Left colon (tissue), 2 donors: Measurements from ENCODE around the gene SLC5A10. TPM values are rescaled to one million over a fixed set of nuclear protein-coding genes. Genes with fewer than 3 reads are reported as not detected.
"Not testable (repeated sequence)": the region's sequence is repeated elsewhere in the genome, so short reads cannot be mapped to it uniquely, and the experiment has no call there.

Experiments used
- ATAC-seq: fragments of 200-7000 bp; cut with Tn5 transposase; one replicate; pipeline ENCODE4 v1.9.1; 2020; ENCODE audit warnings: mild to moderate bottlenecking, moderate library complexity
- DNase-seq, 2 donors: peaks; one replicate each; pipeline ENCODE4 v3.0.0-alpha.2; 2020
- intact Hi-C, 2 donors: fragments of 100-400 bp; cut with DNase I in 1 of 2; cut with micrococcal nuclease in 1 of 2; formaldehyde crosslinking; loops; one replicate each; pipeline versions ENCODE4 v1.11.2 to v1.14.0; 2022; cut with DNase I, micrococcal nuclease
- total RNA-seq, 2 donors: library from RNA; stranded (reverse); fragmentation: NEBNext Ultra II Directional; extraction: Animal tissue kit (Norgen Biotek cat#: 25700); gene quantifications; one replicate each; pipeline ENCODE4 v1.2.1, GENCODE V29; 2021
- donor health status: DM: no; HTN: no; CAD: no.
- donor health status: DM: yes; HTN: yes; CAD: no.

The SLC5A10 gene
- total RNA-seq, 2 donors from 2014 or later, result 0.31 TPM; not detected in 1

DNA sequence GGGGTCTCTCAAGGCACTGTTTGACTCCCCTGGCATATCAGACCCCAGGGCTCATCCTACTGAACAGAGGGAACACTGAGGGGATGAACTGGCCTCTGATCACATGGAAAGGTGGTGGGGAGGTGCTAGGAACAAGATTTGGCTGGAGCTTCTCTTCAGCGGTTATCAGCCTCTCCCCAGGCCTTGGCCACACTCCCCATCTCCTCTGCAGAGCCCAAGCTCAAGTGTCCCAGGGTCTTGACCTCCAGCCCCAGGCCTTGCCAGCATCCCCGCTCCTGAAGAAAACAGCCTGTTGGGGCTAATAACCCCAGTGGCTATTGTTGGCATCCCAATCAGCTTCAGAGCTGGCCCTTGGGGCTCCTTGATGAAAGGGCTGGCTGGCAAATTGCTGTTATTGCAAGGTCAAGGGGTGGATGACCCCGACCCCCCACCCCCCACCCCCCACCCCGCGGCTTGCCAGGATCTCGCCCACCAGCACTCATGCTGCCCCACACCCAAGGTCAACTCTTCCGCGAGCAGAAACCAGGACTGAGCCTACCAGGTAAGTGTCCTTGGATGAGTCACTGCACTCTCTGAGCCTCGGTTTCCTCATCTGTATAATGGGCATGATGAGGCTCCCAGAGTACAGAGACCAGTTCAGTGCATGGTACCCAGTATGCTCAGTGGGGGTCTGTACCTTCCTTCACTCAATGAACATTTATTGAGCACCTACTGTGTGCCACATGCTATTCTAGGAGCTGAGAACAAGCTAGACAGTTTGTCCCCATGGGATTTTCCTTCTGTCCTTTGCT is 71.4 kb downstream of the SLC5A10 start:
- ATAC-seq (no peak), DNase-seq (peak; percentile 2 to 12)
- intact Hi-C loops, result no loop called here

DNA sequence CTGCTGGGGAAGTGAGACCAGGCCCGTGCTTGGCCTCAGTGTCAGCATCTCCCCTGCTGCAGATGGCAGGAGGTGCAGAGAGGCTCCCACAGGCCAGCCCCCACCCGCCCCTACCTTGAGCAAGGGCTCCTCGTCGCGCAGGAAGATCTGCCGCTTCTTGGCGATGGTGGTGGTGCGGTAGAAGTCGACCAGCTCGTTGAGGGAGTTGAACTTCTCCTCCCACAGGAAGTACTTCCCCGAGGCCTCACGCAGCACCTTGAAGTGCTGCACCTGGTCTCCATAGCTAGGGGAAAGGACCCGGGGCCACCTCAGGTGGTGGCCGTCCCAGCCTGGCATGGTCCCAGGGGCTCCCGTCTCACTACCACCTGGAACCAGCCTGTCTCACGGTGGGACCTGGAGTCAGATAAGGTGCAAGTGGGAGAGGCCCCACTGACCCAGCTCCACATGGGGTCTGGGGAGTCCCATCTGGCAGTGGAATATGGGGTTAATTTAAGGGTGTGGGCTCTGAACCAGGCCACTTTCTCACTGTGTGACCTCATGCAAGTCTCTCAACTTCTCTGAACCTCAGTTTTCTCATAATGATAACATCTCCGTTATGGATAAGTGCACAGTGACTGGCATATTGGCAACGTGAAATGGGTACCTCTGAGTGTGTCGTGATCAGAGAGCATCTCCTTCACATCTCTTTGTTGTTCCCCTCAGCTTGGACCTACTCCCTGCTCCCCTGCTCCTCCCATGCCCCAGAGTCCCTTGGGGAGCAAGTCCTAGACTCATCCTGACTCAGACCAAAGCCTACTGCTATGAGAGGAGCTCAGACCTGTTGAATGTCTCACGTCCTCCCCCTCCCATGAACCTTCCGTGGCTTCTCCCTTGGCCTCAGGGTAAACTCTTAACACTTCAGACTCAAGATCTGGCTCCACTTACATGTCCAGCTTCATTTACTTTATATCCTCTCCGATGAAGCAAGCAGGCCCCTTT is 72.4 kb downstream of the SLC5A10 start:
- intact Hi-C loops, result no loop called here
- DNase-seq, result peak; percentile 2 to 24
- no peak for ATAC-seq

DNA sequence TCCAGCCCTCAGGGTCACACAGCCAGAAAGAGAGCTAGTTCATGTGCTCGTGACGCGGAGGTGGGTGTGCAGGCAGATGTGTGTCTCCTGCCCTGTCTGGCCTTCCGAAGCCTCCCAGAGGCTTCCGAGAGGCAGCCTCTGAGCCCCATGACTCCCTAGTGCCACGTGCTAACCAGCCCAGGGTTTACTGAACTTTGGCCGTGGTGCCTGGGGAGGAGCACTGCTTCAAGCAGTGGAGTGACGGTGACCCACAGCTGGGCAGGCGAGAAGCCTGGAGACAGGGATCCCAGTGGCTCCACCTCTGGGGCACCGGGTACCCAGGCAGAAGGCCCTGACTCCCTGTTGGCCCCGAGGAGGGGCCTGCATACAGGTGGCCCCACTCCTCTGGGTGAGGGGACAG is 76.7 kb downstream of the SLC5A10 start:
- ATAC-seq, result peak; percentile 66
- DNase-seq, intact Hi-C loops: not testable (repeated sequence)

DNA sequence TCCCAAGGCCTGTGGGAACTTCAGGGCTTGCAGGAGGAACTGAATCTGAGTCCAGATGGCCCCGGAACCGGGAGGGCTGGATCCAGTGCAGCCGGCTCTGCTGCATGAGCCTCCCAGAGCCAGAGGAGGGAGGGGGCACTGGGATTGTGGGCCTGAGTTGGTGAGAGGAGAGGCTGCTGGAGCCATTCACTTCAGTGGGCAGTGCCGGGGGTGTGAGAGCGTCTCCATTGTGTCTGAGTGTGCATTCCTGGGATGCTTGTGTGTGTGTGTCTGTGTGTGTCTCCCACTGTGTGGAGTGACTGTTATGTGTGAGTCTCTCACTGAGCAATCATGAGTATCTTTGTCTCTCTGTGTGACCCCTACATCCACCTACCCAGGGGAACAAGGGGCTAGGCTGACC is 77.8 kb downstream of the SLC5A10 start:
- ATAC-seq, DNase-seq, intact Hi-C loops: not testable (repeated sequence)

DNA sequence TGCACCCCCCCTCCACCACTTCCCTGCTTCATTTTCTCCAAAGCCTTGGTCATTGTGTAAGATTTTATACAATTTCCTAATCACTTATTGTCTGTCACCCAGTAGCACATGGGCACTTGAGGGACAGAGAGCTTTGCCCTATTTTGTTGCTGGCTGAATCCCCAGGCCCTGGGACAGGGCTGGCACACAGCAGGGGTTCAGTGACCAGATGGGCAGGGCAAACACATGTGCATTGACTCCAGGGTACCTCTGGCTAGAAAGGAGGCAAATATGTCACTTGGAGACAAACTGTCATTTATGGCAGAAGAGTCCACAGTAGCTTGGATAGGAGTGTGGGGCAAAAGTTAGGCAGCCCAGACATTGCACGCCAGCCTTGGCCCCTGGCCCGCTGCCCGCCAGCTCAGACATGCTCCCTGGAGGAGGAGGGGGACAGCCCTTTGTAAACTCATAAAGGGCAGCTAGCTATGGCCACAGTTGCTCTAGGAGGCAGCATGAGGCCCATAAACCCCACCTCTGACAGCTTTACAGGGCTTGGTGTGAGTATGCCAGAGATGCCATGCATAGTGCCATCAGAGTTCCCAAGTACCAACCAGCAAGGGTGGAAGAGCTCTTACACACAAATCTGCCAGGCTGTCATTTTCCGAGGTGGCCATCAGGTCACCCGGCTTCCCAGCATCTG is 78.9 kb downstream of the SLC5A10 start:
- intact Hi-C loops, DNase-seq: not testable (repeated sequence)
- ATAC-seq, result peak; percentile 54

DNA sequence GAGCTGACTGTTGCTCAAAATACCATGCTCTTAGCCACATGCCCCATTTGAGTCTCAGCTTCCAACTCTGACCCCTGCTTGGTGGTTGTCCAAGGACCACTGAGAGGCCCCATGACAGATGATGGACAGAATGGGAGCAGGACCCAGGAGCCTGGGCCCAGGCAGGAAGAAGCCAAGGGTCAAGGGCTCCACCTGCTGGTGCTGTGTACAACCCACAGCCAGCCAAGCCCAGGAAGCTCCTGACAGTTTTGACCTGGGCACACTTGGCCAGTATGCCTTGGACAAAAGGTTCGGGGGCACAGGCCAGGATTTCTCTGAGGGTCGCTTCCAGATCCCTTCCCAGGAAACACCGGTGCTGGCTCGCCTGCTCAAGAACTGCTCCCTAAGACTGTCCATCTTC is 79.8 kb downstream of the SLC5A10 start:
- ATAC-seq, result peak; percentile 76

DNA sequence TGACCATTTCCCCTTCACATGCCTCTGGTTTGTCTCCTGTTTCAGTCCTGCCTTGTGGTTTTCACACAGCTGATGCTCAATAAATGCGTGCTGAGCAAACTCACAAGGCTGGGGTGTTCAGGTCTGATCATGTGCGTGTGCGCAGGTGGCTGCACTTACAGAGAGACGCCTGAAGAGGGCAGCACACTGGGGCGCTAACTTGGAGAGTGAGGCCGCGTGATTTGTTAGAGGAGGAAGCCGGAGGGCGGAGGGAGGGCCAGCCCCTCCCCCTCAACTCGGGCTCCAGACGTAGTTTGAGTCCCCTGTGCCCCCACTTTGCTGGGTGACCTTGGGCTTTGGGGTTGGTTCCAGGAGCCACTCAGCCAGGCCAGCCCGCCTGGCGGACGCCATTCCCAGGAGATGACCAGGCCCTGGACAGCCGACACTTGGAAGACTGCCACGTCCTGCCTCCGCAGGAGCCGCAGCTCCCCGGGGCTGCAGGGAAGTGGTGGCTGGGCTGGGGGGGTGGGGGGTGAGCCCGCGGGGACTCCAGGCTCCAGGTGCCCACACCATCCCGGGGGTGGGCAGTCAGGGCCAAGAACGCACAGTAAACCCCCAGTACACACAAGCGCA is 80.5 kb downstream of the SLC5A10 start:
- intact Hi-C loops, result not testable (repeated sequence)
- peak; percentile 70 for ATAC-seq

More for the DNA sequence above, 79.8 kb downstream of the SLC5A10 start:
- DNase-seq, result peak; percentile 75 to 83
- intact Hi-C loops, result not testable (repeated sequence)

DNA sequence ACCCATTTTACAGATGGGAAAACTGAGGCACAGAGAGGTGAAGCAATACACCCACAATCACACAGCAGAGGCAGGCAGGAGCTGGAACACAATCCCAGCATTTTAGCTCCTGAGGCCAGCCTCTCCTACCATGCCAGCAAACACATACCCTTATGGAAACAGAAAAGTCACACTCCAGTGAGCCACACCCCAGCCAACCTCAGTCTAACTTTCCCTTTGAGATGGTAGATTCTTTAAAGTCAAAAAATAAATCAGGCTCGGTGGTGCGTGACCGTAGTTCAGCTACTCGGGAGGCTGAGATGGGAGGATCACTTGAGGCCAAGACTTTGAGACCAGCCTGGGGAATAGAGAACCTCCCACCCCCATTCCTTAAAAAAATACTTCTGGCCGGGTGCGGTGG is 84.2 kb downstream of the SLC5A10 start:
- DNase-seq, intact Hi-C loops, ATAC-seq: not testable (repeated sequence)

More for the DNA sequence above, 80.5 kb downstream of the SLC5A10 start:
- DNase-seq, result not testable (repeated sequence)

DNA sequence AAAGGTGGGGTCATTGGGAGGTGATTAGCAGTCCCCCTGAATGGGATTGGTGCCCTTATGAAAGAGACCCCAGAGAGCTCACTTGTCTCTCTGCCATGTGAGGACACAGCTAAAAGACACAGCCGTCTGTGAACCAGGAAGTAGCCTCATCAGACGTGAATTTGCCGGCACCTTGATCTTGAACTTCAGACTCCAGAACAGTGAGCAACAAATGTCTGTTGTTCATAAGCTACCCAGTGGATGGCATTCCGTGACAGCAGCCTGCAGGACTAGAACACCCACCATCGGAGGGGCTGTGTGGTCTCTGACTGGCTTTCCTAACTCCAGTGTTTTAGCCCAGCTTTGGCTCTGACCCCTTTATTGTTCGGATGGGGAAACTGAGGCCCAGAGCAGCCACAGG is 85.6 kb downstream of the SLC5A10 start:
- ATAC-seq, result peak; percentile 81
- DNase-seq, intact Hi-C loops: not testable (repeated sequence)

DNA sequence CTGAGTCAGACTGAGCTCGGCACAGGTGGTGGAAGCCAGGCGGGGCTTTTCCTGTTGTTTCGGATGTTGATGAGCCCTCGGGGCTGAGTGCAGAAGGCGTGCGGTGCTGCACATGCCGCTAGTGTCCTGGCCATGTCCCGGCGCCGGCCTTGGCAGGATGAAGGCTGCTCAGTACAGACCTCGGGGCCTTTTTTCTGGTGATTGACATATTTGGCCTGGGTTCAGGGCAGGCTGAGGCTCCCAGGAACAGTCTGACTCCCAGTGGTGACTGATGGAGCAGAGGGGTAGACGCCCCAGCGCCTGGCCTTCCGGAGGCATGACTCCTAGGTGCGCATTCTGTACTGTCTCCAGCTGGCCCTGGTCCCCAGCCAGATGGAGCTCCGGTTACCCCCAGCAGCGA is 86.0 kb downstream of the SLC5A10 start:
- DNase-seq, intact Hi-C loops: not testable (repeated sequence)
- peak; percentile 50 for ATAC-seq

DNA sequence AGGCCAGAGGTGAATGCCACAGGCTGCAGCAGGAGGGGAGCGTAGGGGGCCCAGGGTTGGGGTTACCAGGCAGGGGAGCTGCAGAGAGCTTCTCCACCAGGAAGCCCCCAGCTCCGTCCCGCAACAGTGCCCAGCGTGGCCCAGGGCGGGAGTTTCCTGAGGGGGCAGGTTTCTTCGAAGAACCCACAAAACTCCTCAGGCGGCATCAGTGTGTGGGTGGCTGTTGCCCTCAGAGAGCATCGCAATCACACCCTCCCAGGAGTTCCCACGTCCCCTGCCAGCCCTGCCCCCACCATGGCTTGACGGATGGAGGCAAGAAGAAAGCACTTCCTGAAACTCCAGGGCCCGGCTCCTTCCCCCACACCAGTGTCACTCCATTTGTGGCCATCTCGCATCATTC is 86.8 kb downstream of the SLC5A10 start:
- ATAC-seq, intact Hi-C loops, DNase-seq: not testable (repeated sequence)

DNA sequence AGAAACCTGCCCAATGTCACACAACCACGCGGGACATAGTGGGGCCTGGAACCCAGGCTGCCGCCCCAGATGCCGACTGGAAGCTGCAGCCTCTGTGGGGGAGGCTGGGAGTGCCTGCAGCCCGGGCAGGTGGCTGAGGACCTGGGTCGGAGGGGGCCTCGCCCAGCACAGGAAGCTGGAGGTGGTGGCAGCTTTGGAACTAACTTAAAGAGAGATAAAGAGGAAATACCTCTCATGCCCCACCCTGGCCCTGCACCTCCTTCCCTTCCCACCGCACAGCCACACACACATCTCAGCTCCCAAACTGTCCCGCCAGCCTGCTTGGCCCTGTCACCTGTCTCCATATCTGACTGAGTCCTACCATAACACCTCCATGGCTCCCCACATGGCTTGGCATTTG is 88.4 kb downstream of the SLC5A10 start:
- intact Hi-C loops, result not testable (repeated sequence)

DNA sequence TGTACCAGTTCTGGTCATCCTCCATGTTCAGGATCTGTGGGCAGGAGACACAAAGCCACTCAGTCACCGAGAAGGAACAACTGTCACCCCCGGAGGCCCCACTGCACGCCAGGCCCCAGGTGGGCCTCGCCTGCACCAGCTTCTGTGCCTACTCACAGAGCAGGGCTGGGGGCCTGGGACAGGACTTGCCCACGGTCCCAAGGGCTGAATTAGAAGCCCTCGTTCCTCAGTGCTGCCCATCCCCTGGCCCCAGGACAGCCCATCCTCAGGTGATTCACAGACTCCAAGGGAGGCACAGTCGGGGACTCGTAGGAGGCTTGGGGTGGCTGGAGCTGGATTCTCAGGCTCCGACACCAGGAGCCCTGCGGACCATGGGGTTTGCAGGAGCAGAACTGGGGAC is 89.9 kb downstream of the SLC5A10 start:
- DNase-seq, intact Hi-C loops, ATAC-seq: not testable (repeated sequence)

More for the DNA sequence above, 88.4 kb downstream of the SLC5A10 start:
- DNase-seq, ATAC-seq: not testable (repeated sequence)

DNA sequence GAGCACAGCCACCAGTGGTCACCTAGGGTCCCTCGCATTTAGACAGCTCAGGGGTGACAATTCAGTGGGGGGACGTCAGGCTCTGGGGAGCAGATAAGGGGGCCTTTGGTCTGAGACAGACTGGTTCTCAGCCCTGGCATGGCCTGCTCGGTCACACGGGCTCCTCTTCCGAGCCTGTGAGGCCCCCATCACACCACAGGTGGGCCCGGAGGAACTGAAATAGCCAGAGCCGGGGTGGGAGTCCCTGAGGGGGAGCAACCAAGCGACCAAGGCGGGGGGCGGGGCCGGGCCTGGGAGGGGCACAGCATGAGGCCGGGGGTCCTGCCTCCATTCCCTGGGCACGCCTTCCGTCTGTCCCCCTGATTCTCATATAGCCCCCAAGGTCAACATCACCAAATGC is 90.4 kb downstream of the SLC5A10 start:
- DNase-seq, intact Hi-C loops, ATAC-seq: not testable (repeated sequence)

DNA sequence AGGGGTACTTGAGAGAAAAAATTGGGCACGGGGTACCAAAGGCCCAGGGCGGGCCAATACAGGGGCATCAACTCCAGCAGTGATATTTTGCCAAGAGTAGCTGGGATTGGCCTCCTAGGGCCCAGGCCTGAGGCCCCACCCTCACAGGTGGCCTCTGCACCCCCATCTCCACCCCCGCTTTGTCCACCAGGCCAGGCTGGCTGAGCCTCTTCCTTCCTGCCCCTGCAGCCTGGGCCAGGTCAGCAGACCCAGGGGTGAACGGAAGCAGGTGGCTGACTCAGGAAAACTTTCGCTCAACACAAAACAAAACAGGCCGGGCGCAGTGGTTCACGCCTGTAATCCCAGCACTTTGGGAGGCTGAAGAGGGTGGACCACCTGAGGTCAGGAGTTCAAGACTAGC is 91.1 kb downstream of the SLC5A10 start:
- not testable (repeated sequence) for ATAC-seq

DNA sequence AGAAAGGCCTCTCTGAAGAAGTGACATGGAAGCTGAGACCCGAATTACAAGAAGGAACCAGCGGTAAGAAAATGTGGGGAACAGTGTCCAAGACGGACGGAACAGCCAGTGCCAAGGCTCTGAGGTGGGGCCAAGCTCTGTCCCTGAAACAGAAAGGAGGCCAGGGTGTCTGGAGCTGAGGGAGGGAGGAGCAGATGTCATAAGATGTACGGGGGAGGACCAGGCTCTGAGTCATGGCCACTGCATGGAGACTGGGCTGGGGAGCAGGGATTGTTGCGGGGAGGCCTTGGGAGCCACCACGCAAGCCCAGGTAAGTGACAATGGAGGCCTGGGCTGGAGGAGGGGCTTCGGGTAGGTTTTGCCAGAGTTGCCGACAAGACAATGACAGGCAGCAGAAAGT is 92.7 kb downstream of the SLC5A10 start:
- ATAC-seq, intact Hi-C loops: not testable (repeated sequence)

More for the DNA sequence above, 91.1 kb downstream of the SLC5A10 start:
- intact Hi-C loops, DNase-seq: not testable (repeated sequence)

DNA sequence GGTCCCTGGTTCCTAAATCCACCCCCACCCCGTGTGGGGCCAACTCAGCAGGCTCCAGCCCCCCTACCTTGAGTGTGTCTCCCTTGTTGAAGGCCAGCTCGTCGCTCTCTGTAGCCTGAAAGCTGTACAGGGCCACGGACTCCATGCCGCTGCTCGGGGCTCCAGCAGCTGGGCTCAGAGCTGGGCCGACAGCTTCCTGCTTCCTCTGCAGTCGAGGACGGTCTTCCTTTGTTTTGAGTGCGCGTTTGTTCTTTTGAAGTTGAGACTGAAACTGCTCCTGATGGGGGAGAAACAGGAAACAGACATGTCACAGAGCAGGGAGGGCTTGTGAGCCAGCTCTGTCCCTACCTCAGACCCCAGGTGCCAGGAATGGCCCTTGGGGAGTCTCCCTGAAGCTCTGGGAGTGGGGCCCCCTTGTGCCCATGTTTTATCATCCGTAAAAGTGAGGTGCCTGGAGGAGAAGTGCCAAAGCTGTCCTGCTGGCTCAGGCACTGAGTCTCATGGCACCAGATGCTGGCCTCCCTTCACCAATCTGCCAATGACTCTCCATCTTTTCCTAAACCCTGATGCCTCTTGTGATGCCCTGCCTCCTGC is 94.9 kb downstream of the SLC5A10 start, which contains the start of gene GRAP:
Gene GRAP, minus strand, starts transcription at position 176 of the 594 bp plus-strand sequence. Its CDS starts 31 bp downstream, at position 145.
- ATAC-seq, intact Hi-C loops, DNase-seq: not testable (repeated sequence)

More for the DNA sequence above, 92.7 kb downstream of the SLC5A10 start:
- not testable (repeated sequence) for DNase-seq
